HepG2 (cell line): ENCODE data around the gene SETSIP. TPM values are rescaled to one million over a fixed set of nuclear protein-coding genes. Genes with fewer than 3 reads are reported as not detected.

Experiments
- FOXA1 ChIP-seq, 2 experiments: fragments of 450-650 bp in 1 of 2; sonication (generic) in 1 of 2; formaldehyde crosslinking in 1 of 2; IDR thresholded peaks; 2 replicates each; pipeline versions ENCODE4 v1.4.0 to v1.6.1; 2016 to 2020; ENCODE audit warnings: missing genetic modification reagents in 1 of 2
- FOXK2 ChIP-seq: fragments of 450-650 bp; IDR thresholded peaks from 2 replicates; pipeline ENCODE4 v1.6.1; 2016
- FOXP4 ChIP-seq: sonication (generic); formaldehyde crosslinking; IDR thresholded peaks from 2 replicates; pipeline ENCODE4 v1.4.0; 2020; ENCODE audit warnings: missing genetic modification reagents
- GATA4 ChIP-seq: sonication (generic); IDR thresholded peaks from 2 replicates; pipeline ENCODE4 v1.6.1; 2016; ENCODE audit warnings: antibody characterized with exemption, low read depth, borderline replicate concordance
- IRF2 ChIP-seq: IDR thresholded peaks from 2 replicates; pipeline ENCODE4 v1.6.1; 2018; ENCODE audit warnings: missing genetic modification reagents, missing compliant biosample characterization
- KAT8 ChIP-seq: IDR thresholded peaks from 2 replicates; pipeline ENCODE4 v1.6.1; 2016; ENCODE audit warnings: missing genetic modification reagents, missing compliant biosample characterization
- MYC ChIP-seq: sonication (generic); formaldehyde crosslinking; IDR thresholded peaks from 2 replicates; pipeline ENCODE4 v1.9.0; 2021; ENCODE audit warnings: missing genetic modification reagents, borderline replicate concordance
- PHF8 ChIP-seq: sonication (generic); formaldehyde crosslinking; IDR thresholded peaks from 2 replicates; pipeline ENCODE4 v1.5.0; 2020; ENCODE audit warnings: missing genetic modification reagents
- PITX1 ChIP-seq: sonication (generic); formaldehyde crosslinking; IDR thresholded peaks from 2 replicates; pipeline ENCODE4 v1.5.1; 2020; ENCODE audit warnings: mild to moderate bottlenecking, missing genetic modification reagents
- SAFB2 ChIP-seq: sonication (generic); formaldehyde crosslinking; IDR thresholded peaks from 2 replicates; pipeline ENCODE4 v1.5.1; 2020; ENCODE audit warnings: missing genetic modification reagents, low read depth, mild to moderate bottlenecking, borderline replicate concordance
- SRSF1 ChIP-seq: fragments of 200-400 bp; formaldehyde crosslinking; optimal IDR thresholded peaks from 2 replicates; pipeline ENCODE3; 2017; ENCODE audit warnings: mild to moderate bottlenecking, low read depth, low read length, moderate library complexity
- ZFX ChIP-seq: sonication (generic); formaldehyde crosslinking; IDR thresholded peaks from 2 replicates; pipeline ENCODE4 v1.4.0; 2020; ENCODE audit warnings: mild to moderate bottlenecking, low read depth, missing genetic modification reagents, moderate library complexity
- ZMYM4 ChIP-seq: sonication (generic); formaldehyde crosslinking; IDR thresholded peaks from 2 replicates; pipeline ENCODE4 v1.8.1; 2023; ENCODE audit warnings: mild to moderate bottlenecking, missing genetic modification reagents
- ZNF230 ChIP-seq: sonication (generic); formaldehyde crosslinking; IDR thresholded peaks from 2 replicates; pipeline ENCODE4 v1.4.0; 2020; ENCODE audit warnings: mild to moderate bottlenecking, missing genetic modification reagents
- ZNF280D ChIP-seq: sonication (generic); formaldehyde crosslinking; IDR thresholded peaks from 2 replicates; pipeline ENCODE4 v1.5.1; 2020; ENCODE audit warnings: mild to moderate bottlenecking, missing genetic modification reagents
- ZNF446 ChIP-seq: sonication (generic); formaldehyde crosslinking; IDR thresholded peaks from 2 replicates; pipeline ENCODE4 v1.5.0; 2020; ENCODE audit warnings: mild to moderate bottlenecking, missing genetic modification reagents
- ZNF546 ChIP-seq: sonication (generic); formaldehyde crosslinking; conservative IDR thresholded peaks from 2 replicates; pipeline ENCODE4 v1.8.1; 2023; ENCODE audit warnings: mild to moderate bottlenecking, missing genetic modification reagents
- ZNF639 ChIP-seq: conservative IDR thresholded peaks from 2 replicates; pipeline ENCODE4 v1.6.1; 2018; ENCODE audit warnings: missing genetic modification reagents
- ZNF790 ChIP-seq: sonication (generic); formaldehyde crosslinking; IDR thresholded peaks from 2 replicates; pipeline ENCODE4 v1.8.0; 2022; ENCODE audit warnings: missing genetic modification reagents, mild to moderate bottlenecking, borderline replicate concordance
- polyA plus RNA-seq, 8 experiments: library from polyadenylated mRNA; depleted of rRNA in 3 of 8; stranded (reverse) in 7 of 8; unstranded in 1 of 8; fragments of >200 nt; fragmentation: Illumina TruSeq in 4 of 8; extraction: Trizol in 4 of 8; gene quantifications; 2 replicates each; pipeline versions ENCODE4 v1.2.1 to v1.2.3, GENCODE V29; 2011 to 2016; ENCODE audit warnings: low read depth in 4 of 8, missing spikeins in 1 of 8, mixed read lengths in 1 of 8; ENCODE audit not compliant: insufficient read depth in 1 of 8
- total RNA-seq, 5 experiments: library from RNA; depleted of rRNA; stranded (reverse); fragments of >200 nt; fragmentation: Illumina TruSeq; extraction: Trizol; gene quantifications; 2 replicates each; pipeline ENCODE4 v1.2.3, GENCODE V29; 2016; ENCODE audit warnings: low read depth in 1 of 5

SETSIP gene
- total and polyA plus RNA-seq, 2 of the 13 experiments (the other 11 are each of a cell fraction or from before 2014, with no cell fraction given): not detected

- TF ChIP-seq FOXP4 (CRISPR knock-in tag) (peak; percentile 27; the same call in 1 of the 2 replicates), MYC (CRISPR knock-in tag) (peak; percentile 55; the same call in 1 of the 2 replicates), PHF8 (peak; percentile 83), KAT8 (CRISPR knock-in tag) (peak; percentile 69), ZNF639 (CRISPR knock-in tag) (no peak), IRF2 (CRISPR knock-in tag) (peak; percentile 38; the same call in 1 of the 2 replicates), SAFB2 (CRISPR knock-in tag) (no peak; the same call in 1 of the 2 replicates), ZNF230 (CRISPR knock-in tag) (peak; percentile 57; the same call in 1 of the 2 replicates), GATA4 (peak; percentile 42; the same call in 1 of the 2 replicates), ZFX (CRISPR knock-in tag) (peak; percentile 75), FOXA1 (IDR thresholded peaks at IDR 0.05) (no peak), FOXA1 (CRISPR knock-in tag; IDR thresholded peaks at IDR 0.05) (peak; percentile 87), FOXK2 (peak; percentile 53; the same call in 1 of the 2 replicates), ZNF546 (CRISPR knock-in tag) (0 out of 2 replicates have a peak, but pooled peaks have one; percentile 59), ZNF280D (0 out of 2 replicates have a peak, but pooled peaks have one; percentile 32), ZMYM4 (peak; percentile 49; the same call in 1 of the 2 replicates), SRSF1 (peak; percentile 76), PITX1 (0 out of 2 replicates have a peak, but pooled peaks have one; percentile 35), ZNF790 (CRISPR knock-in tag) (0 out of 2 replicates have a peak, but pooled peaks have one; percentile 54), ZNF446 (CRISPR knock-in tag) (0 out of 2 replicates have a peak, but pooled peaks have one; percentile 55)
Measured at GRCh38 chr1:92080128-92080985, 5.1 kb upstream of the SETSIP start, which contains the start of gene BTBD8 (continued).
